Inflammatory macrophage (primary cell): Measurements from ENCODE around the gene HCFC1R1.

Source experiments
- DNase-seq, 2 donors: peaks; one replicate each; pipeline ENCODE4 v3.0.0-alpha.2; 2020 to 2022

Gene HCFC1R1

GRCh38 chr16:2974319-2975056, 49.3 kb downstream of the HCFC1R1 start:
- DNase-seq: no peak

- DNase-seq: no peak
Measured at GRCh38 chr16:2973605-2974318, 50.0 kb downstream of the HCFC1R1 start.

- no peak for DNase-seq
Measured at GRCh38 chr16:2973093-2973492, 50.6 kb downstream of the HCFC1R1 start.
